Measurements from ENCODE around the gene PTDSS2.

- TF ChIP-seq POLR2A (IDR thresholded peaks at IDR 0.05): no peak
- TF ChIP-seq CTCF (IDR thresholded peaks at IDR 0.05): no peak
Observed at GRCh38 chr11:420911-421321, 29.2 kb upstream of the PTDSS2 start.

All from Peyer's patch (tissue), 4 donors.